Parathyroid adenoma (tissue), 2 donors: ENCODE results near the gene MRPS25.
"Not testable (repeated sequence)": the region's sequence is repeated elsewhere in the genome, so short reads cannot be mapped to it uniquely, and the experiment has no call there.

ENCODE experiments used
- H2AFZ ChIP-seq: fragments of 300-600 bp; sonication (generic); one replicate; pipeline ENCODE4 v1.7.0; 2017; ENCODE audit warnings: antibody characterized with exemption, mild to moderate bottlenecking
- H3K27ac ChIP-seq: fragments of 300-600 bp; sonication (generic); one replicate; pipeline ENCODE4 v1.7.0; 2017
- H3K27me3 ChIP-seq: fragments of 300-600 bp; sonication (generic); one replicate; pipeline ENCODE4 v1.7.0; 2017; ENCODE audit warnings: low read length; ENCODE audit not compliant: control insufficient read depth, insufficient read depth
- H3K36me3 ChIP-seq: fragments of 300-600 bp; sonication (generic); one replicate; pipeline ENCODE4 v1.7.0; 2017; ENCODE audit warnings: low read length; ENCODE audit not compliant: control insufficient read depth, insufficient read depth
- H3K4me1 ChIP-seq: fragments of 300-600 bp; sonication (generic); one replicate; pipeline ENCODE4 v1.7.0; 2017; ENCODE audit warnings: control low read depth
- H3K4me2 ChIP-seq: fragments of 300-600 bp; sonication (generic); one replicate; pipeline ENCODE4 v1.7.0; 2017; ENCODE audit warnings: low read length
- H3K4me3 ChIP-seq: fragments of 300-600 bp; sonication (generic); one replicate; pipeline ENCODE4 v1.7.0; 2017; ENCODE audit warnings: low read depth, low read length
- H3K79me2 ChIP-seq: fragments of 300-600 bp; sonication (generic); one replicate; pipeline ENCODE4 v1.7.0; 2017; ENCODE audit warnings: control low read depth
- H3K9ac ChIP-seq: fragments of 300-600 bp; sonication (generic); one replicate; pipeline ENCODE4 v1.7.0; 2017; ENCODE audit warnings: mild to moderate bottlenecking
- H3K9me3 ChIP-seq: fragments of 300-600 bp; sonication (generic); one replicate; pipeline ENCODE4 v1.7.0; 2017; ENCODE audit warnings: low read length; ENCODE audit not compliant: control insufficient read depth
- CTCF ChIP-seq: fragments of 300-600 bp; sonication (generic); IDR thresholded peaks from one replicate; pipeline ENCODE4 v1.7.0; 2017; ENCODE audit warnings: antibody characterized with exemption, mild to moderate bottlenecking
- donor health status: primary hyperparathyroidism.

The MRPS25 gene

GRCh38 chr3:15009167-15009566 lies 55.9 kb downstream of the MRPS25 start:
- H3K79me2 ChIP-seq, result peaks cover 4% of the 10 kb centered on the region
- no peak overlapping the region for H2AFZ ChIP-seq
- H3K27me3 ChIP-seq, result no peaks in the 10 kb centered on the region
- H3K4me3 ChIP-seq, result no peak overlapping the region
- H3K9ac ChIP-seq, result no peak overlapping the region
- no peaks in the 10 kb centered on the region for H3K36me3 ChIP-seq
- H3K9me3 ChIP-seq, result no peaks in the 10 kb centered on the region
- no peaks in the 10 kb centered on the region for H3K4me1 ChIP-seq
- TF ChIP-seq CTCF, result no peak
- no peak overlapping the region for H3K4me2 ChIP-seq
- H3K27ac ChIP-seq, result no peak overlapping the region

- TF ChIP-seq CTCF, result no peak
- Histone ChIP-seq H3K27ac (no peak overlapping the region), H3K9me3 (no peaks in the 10 kb centered on the region), H3K79me2 (peaks cover 4% of the 10 kb centered on the region), H3K9ac (no peak overlapping the region), H3K4me3 (no peak overlapping the region), H3K4me2 (no peak overlapping the region), H3K4me1 (no peaks in the 10 kb centered on the region), H3K27me3 (no peaks in the 10 kb centered on the region), H2AFZ (no peak overlapping the region), H3K36me3 (no peaks in the 10 kb centered on the region)
These were observed 57.4 kb downstream of the MRPS25 start for GRCh38 chr3:15007681-15008141.

DNA sequence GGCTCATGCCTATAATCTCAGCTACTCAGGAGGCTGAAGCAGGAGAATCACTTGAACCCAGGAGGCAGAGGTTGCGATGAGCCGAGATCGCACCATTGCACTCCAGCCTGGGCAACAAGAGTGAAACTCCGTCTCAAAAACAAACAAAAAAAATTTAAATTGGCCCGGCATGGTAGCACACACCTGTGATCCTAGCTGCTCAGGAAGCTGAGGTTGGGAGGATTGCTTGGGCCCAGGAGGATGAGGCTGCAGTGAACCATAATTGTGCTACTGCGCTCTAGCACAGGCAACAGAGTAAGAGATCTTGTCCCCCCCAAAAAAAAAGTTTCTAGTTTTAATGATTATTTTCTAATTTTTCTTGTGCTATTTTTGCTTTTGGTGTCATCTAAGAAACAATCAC lies 65.9 kb downstream of the MRPS25 start:
- not testable (repeated sequence) for H3K79me2 ChIP-seq, H3K27me3 ChIP-seq, H3K27ac ChIP-seq, H3K4me2 ChIP-seq, H3K9me3 ChIP-seq, H2AFZ ChIP-seq, H3K36me3 ChIP-seq, H3K4me3 ChIP-seq, H3K9ac ChIP-seq, H3K4me1 ChIP-seq
